ENCODE data around the gene NTMT2.
"Not testable (repeated sequence)": the region's sequence is repeated elsewhere in the genome, so short reads cannot be mapped to it uniquely, and the experiment has no call there.

NTMT2 gene

DNA sequence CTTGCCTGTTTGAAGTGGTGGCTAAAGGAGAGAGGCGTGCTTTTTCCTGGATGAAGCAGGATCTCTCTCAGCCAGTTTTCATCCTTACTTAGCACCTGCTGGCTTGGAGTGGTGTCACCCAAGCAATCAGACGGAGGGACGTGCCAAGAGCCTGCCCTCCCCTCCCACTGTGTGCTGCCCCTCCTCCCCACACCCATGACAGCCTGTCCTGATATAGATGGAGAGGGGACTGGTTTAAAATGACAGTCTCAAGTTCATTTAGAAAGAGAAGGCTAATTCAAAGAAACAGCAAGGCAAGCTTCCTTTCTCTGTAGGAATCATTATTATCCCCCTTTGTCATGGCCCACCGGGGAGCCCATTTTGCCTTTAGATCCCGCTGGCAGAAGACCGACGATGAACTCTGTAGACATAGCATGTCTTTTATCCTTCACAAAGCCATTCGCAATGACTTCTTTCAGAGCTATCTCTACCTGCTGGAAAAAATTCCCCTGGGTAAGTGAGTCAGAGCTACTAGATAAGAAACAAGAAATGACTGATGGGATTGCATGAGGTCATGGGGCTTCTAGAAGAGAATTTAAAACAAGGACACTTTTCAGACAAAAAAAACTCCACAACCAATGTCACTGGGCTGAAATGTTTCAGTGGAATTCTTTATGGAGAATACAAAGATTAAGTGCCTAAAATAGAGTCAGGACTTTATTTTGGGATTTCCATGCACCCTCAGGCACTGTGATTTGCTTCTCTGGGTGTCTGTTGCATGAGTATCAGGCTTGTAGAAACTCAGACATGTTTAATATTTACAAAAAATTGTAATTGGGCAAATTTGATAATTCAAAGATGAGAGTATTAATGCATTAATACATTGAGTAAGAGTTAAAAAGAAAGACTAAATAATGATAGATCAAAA is at the start of gene NTMT2:
Gene NTMT2, plus strand, starts transcription at position 190 of the 907 bp plus-strand sequence. Its CDS starts 149 bp downstream, at position 339.
- no peak within 1 kb of the TSS for H3K9ac ChIP-seq (ENCODE audit: low read depth, low read length)
- H3K9me3 ChIP-seq (ENCODE audit: control insufficient read depth, insufficient read depth, low read length): no peaks in the 10 kb centered on the region
- H3K36me3 ChIP-seq (ENCODE audit: control insufficient read depth, insufficient read depth, low read length): no peaks in the 10 kb centered on the region
- peak within 1 kb of the TSS; percentile 89 for H3K27ac ChIP-seq (ENCODE audit: low read depth, low read length)
- H3K4me1 ChIP-seq (ENCODE audit: control insufficient read depth, insufficient read depth, low read length): peaks cover 27% of the 10 kb centered on the region
- peak within 1 kb of the TSS; percentile 23; the same call in 1 of the 2 replicates for H3K4me3 ChIP-seq (ENCODE audit: low read depth, low read length)
- H3K27me3 ChIP-seq (ENCODE audit: control insufficient read depth, insufficient read depth, low read length): peaks cover 32% of the 10 kb centered on the region

DNA sequence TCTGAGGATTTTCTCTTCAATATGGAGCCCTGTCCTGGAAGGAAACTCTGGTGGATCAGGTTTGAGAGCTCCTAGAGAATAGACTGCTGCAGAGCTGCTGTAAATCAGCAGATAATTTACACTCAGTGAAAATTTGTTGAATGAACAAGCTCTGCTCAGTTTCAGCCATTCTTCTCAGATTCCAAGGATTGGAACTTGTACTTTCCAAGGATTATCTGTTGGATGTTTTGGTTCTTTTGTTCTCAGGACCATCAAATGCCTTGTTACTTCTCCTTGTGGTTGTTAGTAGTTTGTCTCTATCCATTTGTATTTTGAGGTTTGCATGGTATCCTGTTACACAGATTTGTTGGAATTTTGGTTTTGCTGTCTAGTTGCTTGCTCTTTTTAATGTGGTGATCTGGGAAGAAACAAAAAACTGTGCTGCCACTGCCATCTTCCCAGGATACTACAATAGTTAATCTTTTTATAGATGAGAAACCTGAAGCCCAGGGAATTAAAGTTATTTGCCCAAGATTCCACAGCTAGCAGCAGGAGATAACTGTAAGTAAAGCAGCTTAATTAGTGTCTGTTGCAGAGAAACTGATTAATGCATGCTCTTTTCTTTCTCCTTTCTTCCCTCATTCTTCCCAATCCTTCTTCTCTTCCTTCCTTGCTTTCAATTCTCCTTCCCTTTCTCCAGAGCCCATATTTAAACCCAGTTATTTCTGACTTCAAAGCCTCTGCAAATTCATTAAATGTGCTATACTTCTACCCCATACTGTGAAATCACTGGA is 49.6 kb upstream of the NTMT2 start:
- no peaks in the 10 kb centered on the region for H3K9me3 ChIP-seq (ENCODE audit: control insufficient read depth, insufficient read depth, low read length)
- no peak overlapping the region for H3K4me3 ChIP-seq (ENCODE audit: low read depth, low read length)
- peaks cover 12% of the 10 kb centered on the region; the same call in 1 of the 2 replicates for H3K4me1 ChIP-seq (ENCODE audit: control insufficient read depth, insufficient read depth, low read length)
- H3K27me3 ChIP-seq (ENCODE audit: control insufficient read depth, insufficient read depth, low read length): no peaks in the 10 kb centered on the region
- H3K9ac ChIP-seq (ENCODE audit: low read depth, low read length): no peak overlapping the region
- H3K27ac ChIP-seq (ENCODE audit: low read depth, low read length): no peak overlapping the region
- H3K36me3 ChIP-seq (ENCODE audit: control insufficient read depth, insufficient read depth, low read length): no peaks in the 10 kb centered on the region

DNA sequence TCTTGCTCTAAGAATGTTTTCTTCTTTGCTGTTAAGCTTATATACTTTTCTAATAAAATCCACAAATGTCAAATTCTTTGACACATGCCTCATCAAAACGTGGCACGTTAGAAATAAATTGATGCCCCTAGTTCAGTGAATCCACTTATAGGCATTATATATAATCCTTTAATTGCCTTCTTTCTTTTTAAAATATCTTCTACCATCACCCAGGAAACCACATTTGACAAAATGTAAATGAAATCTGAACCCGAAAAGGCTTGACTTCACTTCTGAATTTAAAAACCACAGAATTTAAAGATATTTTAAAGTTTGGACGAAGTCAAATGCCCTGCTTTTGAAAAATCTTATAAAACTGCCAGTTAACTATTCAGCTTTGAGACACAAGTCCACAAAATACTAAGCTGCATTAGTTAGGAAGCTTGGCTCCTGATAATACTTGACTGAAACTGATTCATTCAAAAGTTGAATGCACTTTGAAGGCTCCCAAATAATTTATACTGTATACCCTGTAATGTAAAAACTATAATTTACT is 48.9 kb upstream of the NTMT2 start:
- Histone ChIP-seq H3K4me1 (ENCODE audit: control insufficient read depth, insufficient read depth, low read length) (peaks cover 12% of the 10 kb centered on the region; the same call in 1 of the 2 replicates), H3K27me3 (ENCODE audit: control insufficient read depth, insufficient read depth, low read length) (no peaks in the 10 kb centered on the region), H3K36me3 (ENCODE audit: control insufficient read depth, insufficient read depth, low read length) (no peaks in the 10 kb centered on the region), H3K4me3 (ENCODE audit: low read depth, low read length) (no peak overlapping the region), H3K9me3 (ENCODE audit: control insufficient read depth, insufficient read depth, low read length) (no peaks in the 10 kb centered on the region), H3K27ac (ENCODE audit: low read depth, low read length) (no peak overlapping the region), H3K9ac (ENCODE audit: low read depth, low read length) (no peak overlapping the region)

DNA sequence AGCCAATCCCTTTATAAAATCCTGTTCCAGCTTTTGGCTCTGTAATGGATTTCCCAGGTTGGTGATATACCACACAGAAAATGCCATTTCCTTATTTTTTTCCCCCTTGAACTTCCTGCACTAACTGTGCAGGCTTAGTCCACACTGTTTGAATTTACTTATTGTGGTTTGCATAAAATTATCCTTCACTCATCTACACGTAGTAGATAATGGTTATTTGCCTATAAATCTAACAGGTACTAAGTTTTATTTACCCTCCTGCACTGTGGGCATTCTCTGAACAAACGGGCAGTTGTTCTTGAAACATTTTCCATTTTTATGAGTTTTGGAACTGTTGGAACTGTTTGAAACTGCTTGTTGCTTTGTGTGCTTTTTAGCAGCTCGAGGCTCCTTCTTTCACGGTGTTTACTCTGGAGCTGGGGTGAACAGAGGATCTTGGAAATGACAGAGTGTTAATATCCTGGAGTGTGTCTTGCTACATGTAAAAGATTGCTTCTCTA is 48.3 kb upstream of the NTMT2 start:
- Histone ChIP-seq H3K4me3 (ENCODE audit: low read depth, low read length) (no peak overlapping the region), H3K27me3 (ENCODE audit: control insufficient read depth, insufficient read depth, low read length) (no peaks in the 10 kb centered on the region), H3K9me3 (ENCODE audit: control insufficient read depth, insufficient read depth, low read length) (no peaks in the 10 kb centered on the region), H3K36me3 (ENCODE audit: control insufficient read depth, insufficient read depth, low read length) (no peaks in the 10 kb centered on the region), H3K4me1 (ENCODE audit: control insufficient read depth, insufficient read depth, low read length) (peaks cover 12% of the 10 kb centered on the region; the same call in 1 of the 2 replicates), H3K27ac (ENCODE audit: low read depth, low read length) (no peak overlapping the region), H3K9ac (ENCODE audit: low read depth, low read length) (no peak overlapping the region)

DNA sequence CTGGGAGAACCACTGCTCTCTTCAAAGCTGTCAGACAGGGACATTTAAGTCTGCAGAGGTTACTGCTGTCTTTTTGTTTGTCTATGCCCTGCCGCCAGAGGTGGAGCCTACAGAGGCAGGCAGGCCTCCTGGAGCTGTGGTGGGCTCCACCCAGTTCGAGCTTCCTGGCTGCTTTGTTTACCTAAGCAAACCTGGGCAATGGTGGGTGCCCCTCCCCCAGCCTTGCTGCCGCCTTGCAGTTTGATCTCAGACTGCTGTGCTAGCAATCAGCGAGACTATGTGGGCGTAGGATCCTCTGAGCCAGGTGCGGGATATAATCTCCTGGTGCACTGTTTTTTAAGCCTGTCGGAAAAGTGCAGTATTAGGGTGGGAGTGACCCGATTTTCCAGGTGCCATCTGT is 32.6 kb upstream of the NTMT2 start:
- H3K9me3 ChIP-seq (ENCODE audit: control insufficient read depth, insufficient read depth, low read length): peaks cover 16% of the 10 kb centered on the region
- H3K36me3 ChIP-seq (ENCODE audit: control insufficient read depth, insufficient read depth, low read length); H3K4me1 ChIP-seq (ENCODE audit: control insufficient read depth, insufficient read depth, low read length); H3K27ac ChIP-seq (ENCODE audit: low read depth, low read length); H3K27me3 ChIP-seq (ENCODE audit: control insufficient read depth, insufficient read depth, low read length); H3K9ac ChIP-seq (ENCODE audit: low read depth, low read length); H3K4me3 ChIP-seq (ENCODE audit: low read depth, low read length): not testable (repeated sequence)

DNA sequence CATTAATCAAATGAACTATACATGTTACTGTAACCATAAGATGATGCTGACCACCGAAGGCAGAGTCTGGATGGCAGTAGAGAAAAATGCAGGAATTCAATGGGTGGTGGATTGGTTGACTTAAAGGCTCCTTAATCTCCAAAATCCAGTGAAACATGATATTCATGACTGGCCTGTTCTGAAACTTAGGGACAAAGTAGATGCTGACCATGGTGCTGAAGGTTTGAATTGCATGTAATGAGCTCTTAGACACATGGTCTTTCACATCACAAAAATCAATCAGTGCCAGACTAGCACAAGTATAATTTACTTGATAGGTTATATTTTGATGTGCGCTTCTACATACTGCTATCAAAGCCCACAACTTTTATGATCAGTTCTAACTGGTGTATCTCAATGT is 30.9 kb upstream of the NTMT2 start:
- H3K9ac ChIP-seq (ENCODE audit: low read depth, low read length): no peak overlapping the region

DNA sequence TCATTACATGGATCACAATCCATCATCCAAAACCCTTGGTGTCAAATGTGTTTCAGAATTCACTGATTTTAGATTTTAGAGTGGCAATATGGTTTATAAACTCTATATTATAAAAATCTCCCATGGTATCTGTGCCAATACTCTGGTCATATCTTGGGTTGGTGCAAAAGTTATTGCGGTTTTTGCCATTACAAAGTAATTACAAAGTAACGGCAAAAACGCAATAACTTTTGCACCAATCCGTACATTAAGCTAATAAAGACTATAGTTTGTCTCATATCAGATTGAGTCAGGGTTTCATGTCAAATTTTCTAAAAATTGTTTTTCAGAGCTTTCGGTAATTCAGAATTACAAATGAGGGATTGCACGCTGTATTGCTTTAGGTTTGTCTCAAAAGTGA is 23.4 kb upstream of the NTMT2 start:
- Histone ChIP-seq H3K4me3 (ENCODE audit: low read depth, low read length) (no peak overlapping the region), H3K36me3 (ENCODE audit: control insufficient read depth, insufficient read depth, low read length) (no peaks in the 10 kb centered on the region), H3K4me1 (ENCODE audit: control insufficient read depth, insufficient read depth, low read length) (peaks cover 11% of the 10 kb centered on the region), H3K27ac (ENCODE audit: low read depth, low read length) (no peak overlapping the region), H3K9ac (ENCODE audit: low read depth, low read length) (no peak overlapping the region), H3K27me3 (ENCODE audit: control insufficient read depth, insufficient read depth, low read length) (no peaks in the 10 kb centered on the region), H3K9me3 (ENCODE audit: control insufficient read depth, insufficient read depth, low read length) (no peaks in the 10 kb centered on the region)

More for the DNA sequence above, 30.9 kb upstream of the NTMT2 start:
- peaks cover 16% of the 10 kb centered on the region for H3K9me3 ChIP-seq (ENCODE audit: control insufficient read depth, insufficient read depth, low read length)
- H3K27me3 ChIP-seq (ENCODE audit: control insufficient read depth, insufficient read depth, low read length): no peaks in the 10 kb centered on the region
- H3K4me3 ChIP-seq (ENCODE audit: low read depth, low read length): no peak overlapping the region
- no peaks in the 10 kb centered on the region for H3K4me1 ChIP-seq (ENCODE audit: control insufficient read depth, insufficient read depth, low read length)
- no peak overlapping the region for H3K27ac ChIP-seq (ENCODE audit: low read depth, low read length)
- no peaks in the 10 kb centered on the region for H3K36me3 ChIP-seq (ENCODE audit: control insufficient read depth, insufficient read depth, low read length)

DNA sequence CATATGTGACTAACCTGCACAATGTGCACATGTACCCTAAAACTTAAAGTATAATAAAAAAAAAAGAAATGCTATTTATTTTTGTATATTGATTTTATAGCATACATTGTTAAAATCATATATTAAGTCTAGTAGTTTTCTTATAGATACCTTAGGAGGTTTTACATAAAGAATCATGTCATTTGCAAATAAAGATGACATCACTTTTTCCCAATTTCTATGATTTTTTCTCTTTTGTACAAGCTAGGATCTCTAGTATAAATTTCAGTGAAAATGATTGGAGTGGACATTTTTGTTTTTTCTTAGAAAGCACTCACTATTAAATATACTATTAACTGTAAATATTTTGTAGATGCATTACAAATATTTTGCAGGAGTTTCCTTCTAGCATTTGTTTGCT is 20.5 kb upstream of the NTMT2 start:
- Histone ChIP-seq H3K9ac (ENCODE audit: low read depth, low read length) (no peak overlapping the region), H3K9me3 (ENCODE audit: control insufficient read depth, insufficient read depth, low read length) (no peaks in the 10 kb centered on the region), H3K36me3 (ENCODE audit: control insufficient read depth, insufficient read depth, low read length) (no peaks in the 10 kb centered on the region), H3K27me3 (ENCODE audit: control insufficient read depth, insufficient read depth, low read length) (no peaks in the 10 kb centered on the region), H3K4me1 (ENCODE audit: control insufficient read depth, insufficient read depth, low read length) (peaks cover 11% of the 10 kb centered on the region), H3K4me3 (ENCODE audit: low read depth, low read length) (no peak overlapping the region), H3K27ac (ENCODE audit: low read depth, low read length) (no peak overlapping the region)

DNA sequence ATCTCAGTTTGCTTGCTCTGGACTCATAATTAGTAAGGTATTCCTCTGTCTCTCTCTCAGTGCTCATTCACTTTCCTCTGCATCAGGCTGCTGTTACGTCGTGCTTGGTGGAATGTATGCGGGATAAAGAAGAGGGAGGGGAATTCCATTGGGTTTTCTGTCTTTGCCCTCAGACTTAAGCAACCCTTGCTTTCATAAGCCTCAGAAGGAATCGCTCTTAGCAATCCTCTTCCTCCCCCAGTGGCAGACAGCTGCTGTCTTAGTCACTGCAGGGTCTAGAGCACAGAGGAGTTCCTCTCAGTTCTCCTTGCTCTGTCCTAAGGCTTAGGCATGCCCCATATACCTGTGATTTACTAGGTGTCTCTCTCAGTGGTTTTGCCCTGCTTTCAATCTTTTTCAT is 19.1 kb upstream of the NTMT2 start:
- H3K9me3 ChIP-seq (ENCODE audit: control insufficient read depth, insufficient read depth, low read length): no peaks in the 10 kb centered on the region
- no peak overlapping the region for H3K4me3 ChIP-seq (ENCODE audit: low read depth, low read length)
- H3K27ac ChIP-seq (ENCODE audit: low read depth, low read length): no peak overlapping the region
- no peaks in the 10 kb centered on the region for H3K36me3 ChIP-seq (ENCODE audit: control insufficient read depth, insufficient read depth, low read length)
- H3K27me3 ChIP-seq (ENCODE audit: control insufficient read depth, insufficient read depth, low read length): no peaks in the 10 kb centered on the region
- H3K4me1 ChIP-seq (ENCODE audit: control insufficient read depth, insufficient read depth, low read length): peaks cover 16% of the 10 kb centered on the region
- H3K9ac ChIP-seq (ENCODE audit: low read depth, low read length): no peak overlapping the region

DNA sequence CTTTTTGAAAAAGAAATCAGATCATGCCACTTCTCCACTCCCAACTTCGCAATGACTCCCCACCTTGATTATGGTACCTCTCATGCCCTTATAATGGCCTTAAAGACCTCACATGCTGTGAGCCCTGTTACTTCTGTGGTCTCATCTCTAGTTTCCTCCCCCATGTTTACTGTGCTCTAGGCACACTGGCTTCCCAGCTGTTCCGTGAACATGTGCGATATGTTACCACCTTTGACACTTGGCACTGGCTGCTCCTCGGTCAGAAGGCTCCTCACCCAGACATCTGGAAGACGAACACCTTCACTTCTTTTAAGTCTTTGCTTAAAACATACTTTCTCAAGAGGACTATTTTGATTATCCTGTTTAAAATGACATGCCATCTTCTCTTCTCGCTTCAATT is 14.3 kb upstream of the NTMT2 start:
- Histone ChIP-seq H3K27me3 (ENCODE audit: control insufficient read depth, insufficient read depth, low read length) (no peaks in the 10 kb centered on the region), H3K4me3 (ENCODE audit: low read depth, low read length) (no peak overlapping the region), H3K9me3 (ENCODE audit: control insufficient read depth, insufficient read depth, low read length) (no peaks in the 10 kb centered on the region), H3K4me1 (ENCODE audit: control insufficient read depth, insufficient read depth, low read length) (peaks cover 18% of the 10 kb centered on the region), H3K36me3 (ENCODE audit: control insufficient read depth, insufficient read depth, low read length) (no peaks in the 10 kb centered on the region), H3K27ac (ENCODE audit: low read depth, low read length) (no peak overlapping the region), H3K9ac (ENCODE audit: low read depth, low read length) (no peak overlapping the region)

Data from HUES48 (cell line).